HAP-1 (cell line): ENCODE results near the gene CCNL1.
"Not testable (repeated sequence)": the region's sequence is repeated elsewhere in the genome, so short reads cannot be mapped to it uniquely, and the experiment has no call there.

Source experiments
- DNase-seq, 2 experiments: peaks; one replicate each; pipeline ENCODE4 v3.0.0-alpha.2; 2016 to 2020; ENCODE audit warnings: low spot score in 2 of 2
- H3K27me3 ChIP-seq: fragments of 250-450 bp; sonication (Bioruptor Pico); 2 replicates; pipeline ENCODE4 v1.5.1; 2020; ENCODE audit warnings: low read depth, mild to moderate bottlenecking, moderate library complexity
- H3K36me3 ChIP-seq: fragments of 250-450 bp; sonication (Bioruptor Pico); replicated peaks from 2 replicates; pipeline ENCODE4 v1.5.1; 2020; ENCODE audit warnings: mild to moderate bottlenecking
- H3K4me1 ChIP-seq: fragments of 250-450 bp; sonication (Bioruptor Pico); 2 replicates; pipeline ENCODE4 v1.5.1; 2020; ENCODE audit warnings: mild to moderate bottlenecking
- H3K4me3 ChIP-seq: fragments of 250-450 bp; sonication (Bioruptor Pico); 2 replicates; pipeline ENCODE4 v1.5.1; 2020; ENCODE audit warnings: mild to moderate bottlenecking, moderate library complexity
- H3K9me3 ChIP-seq: fragments of 250-450 bp; sonication (Bioruptor Pico); 2 replicates; pipeline ENCODE4 v1.5.1; 2020; ENCODE audit warnings: mild to moderate bottlenecking, moderate library complexity
- in situ Hi-C: fragments of 300-500 bp; cut with MboI; formaldehyde crosslinking; loops from 3 replicates; pipeline ENCODE4 v1.14.3; 2020; ENCODE audit warnings: low sequenced_read_pairs, inconsistent platforms, mixed read lengths

Gene CCNL1

GRCh38 chr3:157163217-157163953, 3.4 kb upstream of the CCNL1 start:
- H3K4me1 ChIP-seq = peaks cover 7% of the 10 kb centered on the region
- H3K27me3 ChIP-seq = no peaks in the 10 kb centered on the region
- in situ Hi-C loops = no loop called here
- H3K36me3 ChIP-seq = peaks cover 12% of the 10 kb centered on the region
- H3K4me3 ChIP-seq = no peak overlapping the region
- H3K9me3 ChIP-seq = no peaks in the 10 kb centered on the region
- DNase-seq = no peak

- H3K9me3 ChIP-seq, in situ Hi-C loops, H3K4me3 ChIP-seq, H3K27me3 ChIP-seq: not testable (repeated sequence)
- DNase-seq = peak in 1 of 2 experiments; percentile 44
- peaks cover 14% of the 10 kb centered on the region for H3K4me1 ChIP-seq
- peaks cover 20% of the 10 kb centered on the region for H3K36me3 ChIP-seq
These were observed 2.7 kb upstream of the CCNL1 start for GRCh38 chr3:157162620-157163019.

GRCh38 chr3:157160658-157161424, 894 bp upstream of the CCNL1 start:
- no peaks in the 10 kb centered on the region for H3K27me3 ChIP-seq
- peak overlapping the region; percentile 95 for H3K4me3 ChIP-seq
- peak; percentile 79 to 81 for DNase-seq
- no peaks in the 10 kb centered on the region for H3K9me3 ChIP-seq
- in situ Hi-C loops = no loop called here
- H3K36me3 ChIP-seq = peaks cover 37% of the 10 kb centered on the region
- H3K4me1 ChIP-seq = peaks cover 28% of the 10 kb centered on the region

DNA sequence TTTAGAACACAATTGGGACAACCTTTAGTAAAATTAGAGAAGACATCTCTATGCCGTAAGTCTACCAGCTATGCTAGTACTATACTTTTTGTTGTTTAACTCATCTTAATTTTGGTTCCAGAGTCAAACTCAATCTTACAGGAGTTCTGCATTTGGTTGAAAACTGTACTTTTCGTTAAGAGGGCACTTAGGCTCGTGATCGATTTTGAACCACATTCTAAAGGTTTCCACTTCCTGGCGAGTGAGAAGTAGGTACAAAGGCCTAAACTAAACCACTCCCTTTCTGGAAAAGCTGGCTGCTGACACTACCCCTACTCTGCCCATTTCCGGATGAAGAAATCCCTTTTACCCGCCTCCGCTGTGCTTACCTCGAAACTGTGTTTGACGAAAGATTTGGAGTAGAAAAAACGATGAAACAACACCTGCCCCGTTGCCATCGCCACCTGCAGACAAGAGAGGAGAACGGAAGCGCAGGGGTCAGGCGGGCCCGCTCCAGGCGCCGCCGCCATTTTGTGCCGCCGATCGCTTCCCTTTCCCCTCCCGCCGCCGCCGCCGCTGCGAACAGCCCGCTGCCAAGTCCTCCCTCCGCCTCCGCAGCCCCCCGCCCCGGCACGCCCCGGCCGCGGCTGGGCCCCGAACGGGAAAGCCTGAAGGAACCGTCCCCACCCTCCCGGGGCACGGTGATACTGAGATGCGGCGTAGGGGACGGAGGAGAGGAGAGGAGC, 748 bp downstream of the CCNL1 start:
- in situ Hi-C loops = no loop called here
- peaks cover 36% of the 10 kb centered on the region for H3K4me1 ChIP-seq
- H3K4me3 ChIP-seq = peak overlapping the region; percentile 95
- peak; percentile 20 to 76 for DNase-seq
- H3K9me3 ChIP-seq = no peaks in the 10 kb centered on the region
- no peaks in the 10 kb centered on the region for H3K27me3 ChIP-seq
- peaks cover 54% of the 10 kb centered on the region for H3K36me3 ChIP-seq

GRCh38 chr3:157157836-157158235, 2.1 kb downstream of the CCNL1 start:
- H3K4me1 ChIP-seq = peaks cover 36% of the 10 kb centered on the region

DNA sequence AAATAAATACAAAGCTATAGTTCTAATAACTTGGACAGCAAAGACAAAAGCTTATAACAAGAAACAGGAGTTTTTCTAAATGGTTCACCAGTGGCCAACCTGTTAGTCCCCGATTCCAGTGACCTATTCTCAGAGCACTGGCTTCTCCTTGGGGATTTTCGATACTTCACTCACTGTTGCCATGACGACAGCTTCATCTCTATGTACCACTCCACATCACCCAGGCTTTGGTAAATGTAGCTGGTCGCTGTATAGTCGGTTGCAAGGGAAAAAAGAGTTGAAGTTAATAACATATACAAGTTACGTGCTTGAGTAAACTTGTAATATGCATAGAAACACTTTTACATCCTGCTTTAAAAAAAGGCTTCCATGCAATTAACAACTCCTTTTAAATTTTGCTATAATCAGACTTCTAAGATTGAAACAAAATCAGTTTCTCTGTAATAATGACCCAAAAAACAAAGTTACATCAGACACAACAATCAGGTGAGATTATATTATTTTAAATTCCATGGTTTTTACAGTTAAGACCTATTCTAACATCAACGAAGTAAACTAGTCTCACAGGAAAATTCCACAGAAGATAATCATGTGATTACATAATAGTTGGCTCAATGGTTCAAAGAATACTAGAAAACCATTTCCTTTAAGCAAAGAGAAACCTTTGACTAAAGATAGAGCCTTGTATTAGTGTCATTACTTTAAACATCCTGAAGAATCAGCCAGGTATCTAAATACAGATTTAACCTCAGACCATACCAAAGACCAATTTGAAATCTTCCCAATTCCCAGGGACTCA, 2.9 kb downstream of the CCNL1 start:
- Histone ChIP-seq H3K4me3 (no peak overlapping the region), H3K27me3 (no peaks in the 10 kb centered on the region), H3K9me3 (no peaks in the 10 kb centered on the region), H3K4me1 (peaks cover 36% of the 10 kb centered on the region), H3K36me3 (peaks cover 76% of the 10 kb centered on the region)
- in situ Hi-C loops = no loop called here
- peak; percentile 40 to 56 for DNase-seq

More at GRCh38 chr3:157157836-157158235, 2.1 kb downstream of the CCNL1 start:
- Histone ChIP-seq H3K4me3 (peak overlapping the region; percentile 95), H3K36me3 (peaks cover 68% of the 10 kb centered on the region), H3K27me3 (no peaks in the 10 kb centered on the region), H3K9me3 (no peaks in the 10 kb centered on the region)
- in situ Hi-C loops = no loop called here
- no peak for DNase-seq

GRCh38 chr3:157155591-157155990, 4.4 kb downstream of the CCNL1 start:
- in situ Hi-C loops = no loop called here
- Histone ChIP-seq H3K27me3 (no peaks in the 10 kb centered on the region), H3K36me3 (peaks cover 90% of the 10 kb centered on the region), H3K4me1 (peaks cover 29% of the 10 kb centered on the region), H3K9me3 (no peaks in the 10 kb centered on the region), H3K4me3 (no peak overlapping the region)
- no peak for DNase-seq

- peaks cover 97% of the 10 kb centered on the region for H3K36me3 ChIP-seq
- no peak for DNase-seq
- H3K4me1 ChIP-seq = peaks cover 29% of the 10 kb centered on the region
- no peaks in the 10 kb centered on the region for H3K9me3 ChIP-seq
- H3K4me3 ChIP-seq = no peak overlapping the region
- in situ Hi-C loops = no loop called here
- no peaks in the 10 kb centered on the region for H3K27me3 ChIP-seq
These were observed 5.2 kb downstream of the CCNL1 start for GRCh38 chr3:157154563-157155330.

DNA sequence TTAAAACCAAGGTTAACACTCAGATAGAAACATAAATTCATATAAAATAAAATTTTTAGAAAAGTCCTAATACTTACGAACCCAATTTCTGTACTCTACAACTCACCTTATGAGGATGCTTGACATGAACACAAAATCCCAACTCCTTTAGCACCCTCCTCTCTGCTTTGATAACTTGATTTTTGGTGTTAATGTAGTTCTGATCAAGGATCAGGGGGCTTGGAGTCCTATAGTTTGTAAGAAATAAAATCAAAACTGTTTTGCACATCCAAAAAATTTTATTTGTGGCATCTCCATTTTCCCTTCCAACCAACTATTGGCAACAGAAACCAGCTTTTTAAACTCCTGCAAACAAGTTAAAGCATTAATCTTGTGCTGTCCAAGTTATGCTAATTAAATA, 7.0 kb downstream of the CCNL1 start:
- in situ Hi-C loops = no loop called here
- Histone ChIP-seq H3K4me1 (peaks cover 25% of the 10 kb centered on the region), H3K9me3 (no peaks in the 10 kb centered on the region), H3K4me3 (no peak overlapping the region), H3K27me3 (no peaks in the 10 kb centered on the region), H3K36me3 (peaks cover 100% of the 10 kb centered on the region)
- DNase-seq = no peak

GRCh38 chr3:157152438-157152837, 7.5 kb downstream of the CCNL1 start:
- DNase-seq = no peak
- H3K4me3 ChIP-seq = no peak overlapping the region
- peaks cover 100% of the 10 kb centered on the region for H3K36me3 ChIP-seq
- no peaks in the 10 kb centered on the region for H3K27me3 ChIP-seq
- in situ Hi-C loops = no loop called here
- H3K9me3 ChIP-seq = no peaks in the 10 kb centered on the region
- H3K4me1 ChIP-seq = peaks cover 20% of the 10 kb centered on the region

- H3K36me3 ChIP-seq = peaks cover 100% of the 10 kb centered on the region
These were observed 8.3 kb downstream of the CCNL1 start for GRCh38 chr3:157151627-157152026.

GRCh38 chr3:157151151-157151550, 8.8 kb downstream of the CCNL1 start:
- H3K4me1 ChIP-seq = peaks cover 10% of the 10 kb centered on the region

More at GRCh38 chr3:157151627-157152026, 8.3 kb downstream of the CCNL1 start:
- Histone ChIP-seq H3K4me1 (peaks cover 15% of the 10 kb centered on the region), H3K9me3 (no peaks in the 10 kb centered on the region), H3K27me3 (no peaks in the 10 kb centered on the region), H3K4me3 (no peak overlapping the region)
- in situ Hi-C loops = no loop called here
- DNase-seq = no peak

More at GRCh38 chr3:157151151-157151550, 8.8 kb downstream of the CCNL1 start:
- in situ Hi-C loops = no loop called here
- Histone ChIP-seq H3K9me3 (no peaks in the 10 kb centered on the region), H3K27me3 (no peaks in the 10 kb centered on the region), H3K4me3 (no peak overlapping the region), H3K36me3 (peaks cover 98% of the 10 kb centered on the region)
- DNase-seq = no peak
